Suprapubic skin (tissue), 4 donors: ENCODE results near the gene NRTN.

Experiments
- CTCF ChIP-seq, 2 donors: fragments of 200-600 bp in 1 of 2; fragments of 450-650 bp in 1 of 2; sonication (generic) in 1 of 2; IDR thresholded peaks; one replicate each; pipeline ENCODE4 v1.5.1; 2016 to 2019; ENCODE audit warnings: antibody characterized with exemption in 2 of 2, mild to moderate bottlenecking in 1 of 2, moderate library complexity in 1 of 2
- EP300 ChIP-seq: sonication (generic); formaldehyde crosslinking; IDR thresholded peaks from one replicate; pipeline ENCODE4 v1.6.1; 2017; ENCODE audit warnings: antibody characterized with exemption
- POLR2A ChIP-seq, 2 donors: fragments of 450-650 bp; IDR thresholded peaks; one replicate each; pipeline ENCODE4 v1.6.1; 2017; ENCODE audit warnings: antibody characterized with exemption in 2 of 2, mild to moderate bottlenecking in 2 of 2, moderate library complexity in 2 of 2
- POLR2AphosphoS5 ChIP-seq, 3 donors: sonication (generic); formaldehyde crosslinking; IDR thresholded peaks; one replicate each; pipeline ENCODE4 v1.6.1; 2017; ENCODE audit warnings: antibody characterized with exemption in 3 of 3

- no peak for TF ChIP-seq CTCF (IDR thresholded peaks at IDR 0.05)
- TF ChIP-seq POLR2A (IDR thresholded peaks at IDR 0.05), result no peak
- TF ChIP-seq POLR2AphosphoS5 (IDR thresholded peaks at IDR 0.05), result no peak
- TF ChIP-seq EP300, result no peak
These were observed 4.6 kb downstream of the NRTN start for GRCh38 chr19:5809469-5809868.
